ENCODE measurements around the gene RARB. TPM values are rescaled to one million over a fixed set of nuclear protein-coding genes. Genes with fewer than 3 reads are reported as not detected.

The RARB gene
- total and polyA plus RNA-seq, 2 experiments from 2014 or later, result 0.14 to 0.42 TPM

GRCh38 chr3:25580534-25580933 is 152.5 kb downstream of the RARB start:
- Histone ChIP-seq H3K27ac (ENCODE audit: low read depth) (no peak overlapping the region), H3K4me3 (no peak overlapping the region), H3K79me2 (replicated peaks; ENCODE audit: insufficient read depth) (no peaks in the 10 kb centered on the region), H4K20me1 (replicated peaks; ENCODE audit: insufficient read depth) (no peaks in the 10 kb centered on the region), H3K9me2 (ENCODE audit: insufficient read depth) (peaks cover 5% of the 10 kb centered on the region; the same call in 1 of the 2 replicates), H2AFZ (no peak overlapping the region), H3K36me3 (ENCODE audit: insufficient read depth) (no peaks in the 10 kb centered on the region), H3K4me1 (ENCODE audit: insufficient read depth) (no peaks in the 10 kb centered on the region), H3F3A (replicated peaks; ENCODE audit: low read depth) (no peaks in the 10 kb centered on the region), H3K4me2 (no peak overlapping the region), H3K27me3 (ENCODE audit: insufficient read depth) (no peaks in the 10 kb centered on the region)
- TF ChIP-seq ZNF114 (CRISPR knock-in tag; IDR thresholded peaks at IDR 0.05), result no peak
- no peak for TF ChIP-seq EZH2phosphoT487 (IDR thresholded peaks at IDR 0.05; ENCODE audit: unreplicated experiment)
- TF ChIP-seq, protein P1, sequence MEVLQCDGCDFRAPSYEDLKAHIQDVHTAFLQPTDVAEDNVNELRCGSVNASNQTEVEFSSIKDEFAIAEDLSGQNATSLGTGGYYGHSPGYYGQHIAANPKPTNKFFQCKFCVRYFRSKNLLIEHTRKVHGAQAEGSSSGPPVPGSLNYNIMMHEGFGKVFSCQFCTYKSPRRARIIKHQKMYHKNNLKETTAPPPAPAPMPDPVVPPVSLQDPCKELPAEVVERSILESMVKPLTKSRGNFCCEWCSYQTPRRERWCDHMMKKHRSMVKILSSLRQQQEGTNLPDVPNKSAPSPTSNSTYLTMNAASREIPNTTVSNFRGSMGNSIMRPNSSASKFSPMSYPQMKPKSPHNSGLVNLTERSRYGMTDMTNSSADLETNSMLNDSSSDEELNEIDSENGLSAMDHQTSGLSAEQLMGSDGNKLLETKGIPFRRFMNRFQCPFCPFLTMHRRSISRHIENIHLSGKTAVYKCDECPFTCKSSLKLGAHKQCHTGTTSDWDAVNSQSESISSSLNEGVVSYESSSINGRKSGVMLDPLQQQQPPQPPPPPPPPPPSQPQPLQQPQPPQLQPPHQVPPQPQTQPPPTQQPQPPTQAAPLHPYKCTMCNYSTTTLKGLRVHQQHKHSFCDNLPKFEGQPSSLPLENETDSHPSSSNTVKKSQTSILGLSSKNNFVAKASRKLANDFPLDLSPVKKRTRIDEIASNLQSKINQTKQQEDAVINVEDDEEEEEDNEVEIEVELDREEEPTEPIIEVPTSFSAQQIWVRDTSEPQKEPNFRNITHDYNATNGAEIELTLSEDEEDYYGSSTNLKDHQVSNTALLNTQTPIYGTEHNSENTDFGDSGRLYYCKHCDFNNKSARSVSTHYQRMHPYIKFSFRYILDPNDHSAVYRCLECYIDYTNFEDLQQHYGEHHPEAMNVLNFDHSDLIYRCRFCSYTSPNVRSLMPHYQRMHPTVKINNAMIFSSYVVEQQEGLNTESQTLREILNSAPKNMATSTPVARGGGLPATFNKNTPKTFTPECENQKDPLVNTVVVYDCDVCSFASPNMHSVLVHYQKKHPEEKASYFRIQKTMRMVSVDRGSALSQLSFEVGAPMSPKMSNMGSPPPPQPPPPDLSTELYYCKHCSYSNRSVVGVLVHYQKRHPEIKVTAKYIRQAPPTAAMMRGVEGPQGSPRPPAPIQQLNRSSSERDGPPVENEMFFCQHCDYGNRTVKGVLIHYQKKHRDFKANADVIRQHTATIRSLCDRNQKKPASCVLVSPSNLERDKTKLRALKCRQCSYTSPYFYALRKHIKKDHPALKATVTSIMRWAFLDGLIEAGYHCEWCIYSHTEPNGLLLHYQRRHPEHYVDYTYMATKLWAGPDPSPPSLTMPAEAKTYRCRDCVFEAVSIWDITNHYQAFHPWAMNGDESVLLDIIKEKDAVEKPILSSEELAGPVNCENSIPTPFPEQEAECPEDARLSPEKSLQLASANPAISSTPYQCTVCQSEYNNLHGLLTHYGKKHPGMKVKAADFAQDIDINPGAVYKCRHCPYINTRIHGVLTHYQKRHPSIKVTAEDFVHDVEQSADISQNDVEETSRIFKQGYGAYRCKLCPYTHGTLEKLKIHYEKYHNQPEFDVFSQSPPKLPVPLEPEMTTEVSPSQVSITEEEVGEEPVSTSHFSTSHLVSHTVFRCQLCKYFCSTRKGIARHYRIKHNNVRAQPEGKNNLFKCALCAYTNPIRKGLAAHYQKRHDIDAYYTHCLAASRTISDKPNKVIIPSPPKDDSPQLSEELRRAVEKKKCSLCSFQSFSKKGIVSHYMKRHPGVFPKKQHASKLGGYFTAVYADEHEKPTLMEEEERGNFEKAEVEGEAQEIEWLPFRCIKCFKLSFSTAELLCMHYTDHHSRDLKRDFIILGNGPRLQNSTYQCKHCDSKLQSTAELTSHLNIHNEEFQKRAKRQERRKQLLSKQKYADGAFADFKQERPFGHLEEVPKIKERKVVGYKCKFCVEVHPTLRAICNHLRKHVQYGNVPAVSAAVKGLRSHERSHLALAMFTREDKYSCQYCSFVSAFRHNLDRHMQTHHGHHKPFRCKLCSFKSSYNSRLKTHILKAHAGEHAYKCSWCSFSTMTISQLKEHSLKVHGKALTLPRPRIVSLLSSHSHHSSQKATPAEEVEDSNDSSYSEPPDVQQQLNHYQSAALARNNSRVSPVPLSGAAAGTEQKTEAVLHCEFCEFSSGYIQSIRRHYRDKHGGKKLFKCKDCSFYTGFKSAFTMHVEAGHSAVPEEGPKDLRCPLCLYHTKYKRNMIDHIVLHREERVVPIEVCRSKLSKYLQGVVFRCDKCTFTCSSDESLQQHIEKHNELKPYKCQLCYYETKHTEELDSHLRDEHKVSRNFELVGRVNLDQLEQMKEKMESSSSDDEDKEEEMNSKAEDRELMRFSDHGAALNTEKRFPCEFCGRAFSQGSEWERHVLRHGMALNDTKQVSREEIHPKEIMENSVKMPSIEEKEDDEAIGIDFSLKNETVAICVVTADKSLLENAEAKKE (CRISPR knock-in tag; IDR thresholded peaks at IDR 0.05), result no peak
- TF ChIP-seq JUNB (IDR thresholded peaks at IDR 0.05; ENCODE audit: unreplicated experiment), result no peak
- no peak for TF ChIP-seq NANOG (IDR thresholded peaks at IDR 0.05; ENCODE audit: borderline replicate concordance)
- TF ChIP-seq, protein P2, sequence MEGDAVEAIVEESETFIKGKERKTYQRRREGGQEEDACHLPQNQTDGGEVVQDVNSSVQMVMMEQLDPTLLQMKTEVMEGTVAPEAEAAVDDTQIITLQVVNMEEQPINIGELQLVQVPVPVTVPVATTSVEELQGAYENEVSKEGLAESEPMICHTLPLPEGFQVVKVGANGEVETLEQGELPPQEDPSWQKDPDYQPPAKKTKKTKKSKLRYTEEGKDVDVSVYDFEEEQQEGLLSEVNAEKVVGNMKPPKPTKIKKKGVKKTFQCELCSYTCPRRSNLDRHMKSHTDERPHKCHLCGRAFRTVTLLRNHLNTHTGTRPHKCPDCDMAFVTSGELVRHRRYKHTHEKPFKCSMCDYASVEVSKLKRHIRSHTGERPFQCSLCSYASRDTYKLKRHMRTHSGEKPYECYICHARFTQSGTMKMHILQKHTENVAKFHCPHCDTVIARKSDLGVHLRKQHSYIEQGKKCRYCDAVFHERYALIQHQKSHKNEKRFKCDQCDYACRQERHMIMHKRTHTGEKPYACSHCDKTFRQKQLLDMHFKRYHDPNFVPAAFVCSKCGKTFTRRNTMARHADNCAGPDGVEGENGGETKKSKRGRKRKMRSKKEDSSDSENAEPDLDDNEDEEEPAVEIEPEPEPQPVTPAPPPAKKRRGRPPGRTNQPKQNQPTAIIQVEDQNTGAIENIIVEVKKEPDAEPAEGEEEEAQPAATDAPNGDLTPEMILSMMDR (conservative IDR thresholded peaks at IDR 0.05; ENCODE audit: low read depth in 2 of 2), result no peak
- no peak for TF ChIP-seq STAT1 (IDR thresholded peaks at IDR 0.05; ENCODE audit: unreplicated experiment)
- H3K36me3 Mint-ChIP-seq (ENCODE audit: low read depth), result no peaks in the 10 kb centered on the region
- no peaks in the 10 kb centered on the region for H3K9me3 Mint-ChIP-seq
- no peak overlapping the region for H3K4me3 Mint-ChIP-seq
- H3K27me3 Mint-ChIP-seq (ENCODE audit: insufficient read depth, low read depth, poor library complexity), result peaks cover 12% of the 10 kb centered on the region
- no peak overlapping the region for H3K27ac Mint-ChIP-seq
- peaks cover 8% of the 10 kb centered on the region; the same call in 2 of the 3 replicates for H3K4me1 Mint-ChIP-seq
- no peak for DNase-seq (ENCODE audit: low spot score)
- ATAC-seq, result no peak

All from GM23338 (cell line).